ENCODE data around the gene CD74.

Gene CD74

GRCh38 chr5:150413176-150413901 is 629 bp upstream of the CD74 start:
- no peak overlapping the region for H3K4me3 ChIP-seq (IDR thresholded peaks at IDR 0.05; ENCODE audit: insufficient read depth, low read depth, low read length)
- H3K4me1 ChIP-seq (ENCODE audit: low read depth, poor library complexity, severe bottlenecking) = peaks cover 31% of the 10 kb centered on the region
- H4K20me1 ChIP-seq (ENCODE audit: insufficient read depth) = peaks cover 5% of the 10 kb centered on the region; the same call in 1 of the 2 replicates
- TF ChIP-seq CTCF (conservative IDR thresholded peaks at IDR 0.05; ENCODE audit: low read depth, low read length) = no peak
- H3K79me2 ChIP-seq (ENCODE audit: insufficient read depth, low read depth) = peaks cover 43% of the 10 kb centered on the region
- H3K36me3 ChIP-seq (ENCODE audit: insufficient read depth) = no peaks in the 10 kb centered on the region; the same call in 1 of the 2 replicates
- peak overlapping the region; percentile 97 for H3K27ac ChIP-seq
- peak overlapping the region; percentile 40; the same call in 1 of the 2 replicates for H2AFZ ChIP-seq (ENCODE audit: low read depth)
- H3K27me3 ChIP-seq (ENCODE audit: insufficient read depth, low read depth) = no peaks in the 10 kb centered on the region
- H3K4me2 ChIP-seq = peak overlapping the region; percentile 50; the same call in 1 of the 2 replicates
- peak overlapping the region; percentile 95 for H3K9ac ChIP-seq

- Histone ChIP-seq H3K27me3 (ENCODE audit: insufficient read depth, low read depth) (no peaks in the 10 kb centered on the region), H3K36me3 (ENCODE audit: insufficient read depth) (no peaks in the 10 kb centered on the region; the same call in 1 of the 2 replicates), H3K4me2 (peak overlapping the region; percentile 97), H3K4me3 (IDR thresholded peaks at IDR 0.05; ENCODE audit: insufficient read depth, low read depth, low read length) (no peak overlapping the region), H2AFZ (ENCODE audit: low read depth) (no peak overlapping the region), H3K9ac (peak overlapping the region; percentile 95), H3K27ac (peak overlapping the region; percentile 97), H4K20me1 (ENCODE audit: insufficient read depth) (peaks cover 5% of the 10 kb centered on the region; the same call in 1 of the 2 replicates), H3K79me2 (ENCODE audit: insufficient read depth, low read depth) (peaks cover 50% of the 10 kb centered on the region), H3K4me1 (ENCODE audit: low read depth, poor library complexity, severe bottlenecking) (peaks cover 31% of the 10 kb centered on the region)
- no peak for TF ChIP-seq CTCF (conservative IDR thresholded peaks at IDR 0.05; ENCODE audit: low read depth, low read length)
These were observed 1.3 kb downstream of the CD74 start for GRCh38 chr5:150411245-150411979.

GRCh38 chr5:150410524-150411244 is 2.0 kb downstream of the CD74 start:
- TF ChIP-seq CTCF (conservative IDR thresholded peaks at IDR 0.05; ENCODE audit: low read depth, low read length) = no peak
- Histone ChIP-seq H3K4me3 (IDR thresholded peaks at IDR 0.05; ENCODE audit: insufficient read depth, low read depth, low read length) (no peak overlapping the region), H3K27me3 (ENCODE audit: insufficient read depth, low read depth) (no peaks in the 10 kb centered on the region), H3K36me3 (ENCODE audit: insufficient read depth) (peaks cover 4% of the 10 kb centered on the region; the same call in 1 of the 2 replicates), H3K9ac (peak overlapping the region; percentile 95; the same call in 1 of the 2 replicates), H2AFZ (ENCODE audit: low read depth) (no peak overlapping the region), H3K27ac (peak overlapping the region; percentile 97), H4K20me1 (ENCODE audit: insufficient read depth) (peaks cover 5% of the 10 kb centered on the region; the same call in 1 of the 2 replicates), H3K4me1 (ENCODE audit: low read depth, poor library complexity, severe bottlenecking) (peaks cover 31% of the 10 kb centered on the region), H3K4me2 (peak overlapping the region; percentile 97), H3K79me2 (ENCODE audit: insufficient read depth, low read depth) (peaks cover 50% of the 10 kb centered on the region)

Data from KMS-11 (cell line).